ENCODE measurements around the gene CLIC6. TPM values are rescaled to one million over a fixed set of nuclear protein-coding genes. Genes with fewer than 3 reads are reported as not detected.
A peak's percentile ranks its signal among the peaks of the same experiment; 100 is the strongest.

Gene CLIC6
- polyA plus RNA-seq, 2 of the 4 experiments (the other 2 are of a cell fraction): 0.01 to 0.08 TPM

DNA sequence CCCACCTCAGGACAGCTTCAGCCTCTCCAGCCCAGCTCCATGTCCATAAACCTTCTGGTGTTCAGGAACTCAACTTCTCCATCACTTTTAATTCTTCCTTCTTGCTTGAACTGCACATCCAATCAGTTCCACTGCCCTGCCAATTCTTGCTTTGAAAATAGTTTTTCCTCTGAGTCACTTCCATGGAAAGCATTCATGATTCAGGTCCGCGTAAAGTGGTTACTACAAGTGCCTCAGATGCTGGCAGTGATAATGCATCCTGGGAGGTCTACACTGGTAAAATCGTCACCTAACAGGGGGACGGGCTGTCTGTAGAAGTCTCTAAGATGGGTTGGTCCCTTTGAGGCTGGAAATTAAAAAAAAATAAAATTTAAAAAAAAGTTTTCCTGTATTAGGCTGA is 27.9 kb upstream of the CLIC6 start:
- 69% methylated on average over 4 of the region's 4 CpGs for WGBS (ENCODE audit: missing lambda C conversion rate)
- H3K4me3 ChIP-seq: no peak overlapping the region
- DNase-seq (ENCODE audit: low read depth in 1 of 2, low spot score in 1 of 2) (peak in 1 of 2 experiments; percentile 1), FAIRE-seq (no peak), ATAC-seq (no peak)
- H3K9me3 ChIP-seq: no peaks in the 10 kb centered on the region
- ChIA-PET POLR2A (no interaction called here), CTCF (interaction anchor here (0.8 to 2.4 kb wide), 3 partner anchors 10 to 38 kb away, joined by 3 to 9 read pairs (median 3); no protein-coding TSS in a partner anchor)
- TF ChIP-seq JUN (IDR thresholded peaks at IDR 0.05): no peak
- TF ChIP-seq TP53 (CRISPR knock-in tag; IDR thresholded peaks at IDR 0.05): no peak
- H3K4me2 ChIP-seq: no peak overlapping the region
- no peak overlapping the region for H3K27ac ChIP-seq
- no peaks in the 10 kb centered on the region for H3K4me1 ChIP-seq

- 40% methylated on average over 7 of the region's 7 CpGs for WGBS (ENCODE audit: missing lambda C conversion rate)
- FAIRE-seq (no peak), ATAC-seq (no peak), DNase-seq (ENCODE audit: low read depth in 1 of 2, low spot score in 1 of 2) (no peak)
- ChIA-PET POLR2A (no interaction called here), CTCF (interaction anchor here (0.6 kb wide), 2 partner anchors 321 to 1881 kb away, joined by 3 read pairs; no protein-coding TSS in a partner anchor)
- Histone ChIP-seq H3K27ac (no peak overlapping the region), H3K9me3 (no peaks in the 10 kb centered on the region), H3K4me2 (no peak overlapping the region), H3K4me3 (no peak overlapping the region), H3K4me1 (no peaks in the 10 kb centered on the region)
- TF ChIP-seq CBX8 (IDR thresholded peaks at IDR 0.05): no peak
- no peak for TF ChIP-seq FOSL2 (IDR thresholded peaks at IDR 0.05)
- TF ChIP-seq FOSL2 (CRISPR knock-in tag; IDR thresholded peaks at IDR 0.05): no peak
Observed at GRCh38 chr21:34642211-34643075, 26.4 kb upstream of the CLIC6 start.

- ChIA-PET POLR2A (no interaction called here), CTCF (interaction anchor here (0.9 to 1.0 kb wide), 2 partner anchors 13 to 1295 kb away, joined by 3 read pairs; no protein-coding TSS in a partner anchor)
- H3K9me3 ChIP-seq: no peaks in the 10 kb centered on the region
- WGBS (ENCODE audit: missing lambda C conversion rate): 52% methylated on average over 3 of the region's 4 CpGs
- TF ChIP-seq KDM5A (IDR thresholded peaks at IDR 0.05) (no peak), POLR2A (IDR thresholded peaks at IDR 0.05; ENCODE audit: low read length) (no peak), ESRRA (IDR thresholded peaks at IDR 0.05; ENCODE audit: borderline replicate concordance, low read length) (no peak), FOSL2 (IDR thresholded peaks at IDR 0.05) (no peak), FOSL2 (CRISPR knock-in tag; IDR thresholded peaks at IDR 0.05) (no peak), ATOH8 (CRISPR knock-in tag; IDR thresholded peaks at IDR 0.05; ENCODE audit: low read depth) (no peak), FOXS1 (CRISPR knock-in tag; IDR thresholded peaks at IDR 0.05) (no peak), RFX5 (IDR thresholded peaks at IDR 0.05) (no peak), PHF8 (IDR thresholded peaks at IDR 0.05; ENCODE audit: borderline replicate concordance, low read depth) (no peak), ZNF302 (CRISPR knock-in tag; IDR thresholded peaks at IDR 0.05) (no peak), FOSB (CRISPR knock-in tag; IDR thresholded peaks at IDR 0.05) (no peak), USF2 (IDR thresholded peaks at IDR 0.05) (no peak)
- TF ChIP-seq, protein P1, sequence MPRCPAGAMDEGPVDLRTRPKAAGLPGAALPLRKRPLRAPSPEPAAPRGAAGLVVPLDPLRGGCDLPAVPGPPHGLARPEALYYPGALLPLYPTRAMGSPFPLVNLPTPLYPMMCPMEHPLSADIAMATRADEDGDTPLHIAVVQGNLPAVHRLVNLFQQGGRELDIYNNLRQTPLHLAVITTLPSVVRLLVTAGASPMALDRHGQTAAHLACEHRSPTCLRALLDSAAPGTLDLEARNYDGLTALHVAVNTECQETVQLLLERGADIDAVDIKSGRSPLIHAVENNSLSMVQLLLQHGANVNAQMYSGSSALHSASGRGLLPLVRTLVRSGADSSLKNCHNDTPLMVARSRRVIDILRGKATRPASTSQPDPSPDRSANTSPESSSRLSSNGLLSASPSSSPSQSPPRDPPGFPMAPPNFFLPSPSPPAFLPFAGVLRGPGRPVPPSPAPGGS (IDR thresholded peaks at IDR 0.05): no peak
- ATAC-seq (no peak), FAIRE-seq (no peak), DNase-seq (ENCODE audit: low read depth in 1 of 2, low spot score in 1 of 2) (no peak)
- no peak overlapping the region for H3K4me3 ChIP-seq
- no peaks in the 10 kb centered on the region for H3K4me1 ChIP-seq
- no peak overlapping the region for H3K4me2 ChIP-seq
- no peak overlapping the region for H3K27ac ChIP-seq
Observed at GRCh38 chr21:34644825-34645224, 24.0 kb upstream of the CLIC6 start.

DNA sequence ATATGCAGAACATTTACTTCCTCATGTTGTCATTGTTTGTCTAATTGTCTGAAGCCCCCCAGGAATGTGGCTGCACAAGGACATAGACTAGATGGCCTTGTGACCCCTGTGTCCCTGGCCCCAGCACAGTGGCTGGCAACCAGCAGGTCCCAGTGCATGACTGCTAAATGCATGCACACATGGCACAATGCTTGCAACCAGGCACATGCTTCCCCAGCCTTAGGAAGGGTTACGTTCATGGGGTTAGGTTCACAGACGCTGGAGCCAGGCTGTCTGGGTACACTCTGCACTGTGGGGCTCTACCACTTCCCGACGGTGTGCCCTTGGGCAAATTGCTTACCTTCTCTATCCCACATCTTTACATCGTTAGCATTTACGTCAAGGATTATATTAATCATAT is 21.2 kb upstream of the CLIC6 start:
- no peak for FAIRE-seq
- 27% methylated on average over 4 of the region's 6 CpGs for WGBS (ENCODE audit: missing lambda C conversion rate)
- no peak overlapping the region for H3K27ac ChIP-seq
- no peak for ATAC-seq
- H3K4me3 ChIP-seq: no peak overlapping the region
- CTCF ChIA-PET: interaction anchor here (0.6 to 3.0 kb wide), 2 partner anchors 17 to 24 kb away, joined by 3 to 13 read pairs; no protein-coding TSS in a partner anchor
- H3K4me2 ChIP-seq: no peak overlapping the region
- no peaks in the 10 kb centered on the region for H3K4me1 ChIP-seq
- DNase-seq (ENCODE audit: low read depth in 1 of 2, low spot score in 1 of 2): no peak
- POLR2A ChIA-PET: no interaction called here
- no peaks in the 10 kb centered on the region for H3K9me3 ChIP-seq
- TF ChIP-seq MYC (IDR thresholded peaks at IDR 0.05; ENCODE audit: borderline replicate concordance, low read length): no peak
- TF ChIP-seq CBX2 (IDR thresholded peaks at IDR 0.05; ENCODE audit: borderline replicate concordance, low read depth): no peak
- TF ChIP-seq CHD4 (IDR thresholded peaks at IDR 0.05; ENCODE audit: borderline replicate concordance): no peak
- TF ChIP-seq FOSL2 (IDR thresholded peaks at IDR 0.05): no peak
- TF ChIP-seq FOSL2 (CRISPR knock-in tag; IDR thresholded peaks at IDR 0.05): no peak
- TF ChIP-seq CEBPB (IDR thresholded peaks at IDR 0.05): no peak
- TF ChIP-seq USF2 (IDR thresholded peaks at IDR 0.05): no peak
- TF ChIP-seq EHF (CRISPR knock-in tag; IDR thresholded peaks at IDR 0.05): no peak
- TF ChIP-seq, protein P2, sequence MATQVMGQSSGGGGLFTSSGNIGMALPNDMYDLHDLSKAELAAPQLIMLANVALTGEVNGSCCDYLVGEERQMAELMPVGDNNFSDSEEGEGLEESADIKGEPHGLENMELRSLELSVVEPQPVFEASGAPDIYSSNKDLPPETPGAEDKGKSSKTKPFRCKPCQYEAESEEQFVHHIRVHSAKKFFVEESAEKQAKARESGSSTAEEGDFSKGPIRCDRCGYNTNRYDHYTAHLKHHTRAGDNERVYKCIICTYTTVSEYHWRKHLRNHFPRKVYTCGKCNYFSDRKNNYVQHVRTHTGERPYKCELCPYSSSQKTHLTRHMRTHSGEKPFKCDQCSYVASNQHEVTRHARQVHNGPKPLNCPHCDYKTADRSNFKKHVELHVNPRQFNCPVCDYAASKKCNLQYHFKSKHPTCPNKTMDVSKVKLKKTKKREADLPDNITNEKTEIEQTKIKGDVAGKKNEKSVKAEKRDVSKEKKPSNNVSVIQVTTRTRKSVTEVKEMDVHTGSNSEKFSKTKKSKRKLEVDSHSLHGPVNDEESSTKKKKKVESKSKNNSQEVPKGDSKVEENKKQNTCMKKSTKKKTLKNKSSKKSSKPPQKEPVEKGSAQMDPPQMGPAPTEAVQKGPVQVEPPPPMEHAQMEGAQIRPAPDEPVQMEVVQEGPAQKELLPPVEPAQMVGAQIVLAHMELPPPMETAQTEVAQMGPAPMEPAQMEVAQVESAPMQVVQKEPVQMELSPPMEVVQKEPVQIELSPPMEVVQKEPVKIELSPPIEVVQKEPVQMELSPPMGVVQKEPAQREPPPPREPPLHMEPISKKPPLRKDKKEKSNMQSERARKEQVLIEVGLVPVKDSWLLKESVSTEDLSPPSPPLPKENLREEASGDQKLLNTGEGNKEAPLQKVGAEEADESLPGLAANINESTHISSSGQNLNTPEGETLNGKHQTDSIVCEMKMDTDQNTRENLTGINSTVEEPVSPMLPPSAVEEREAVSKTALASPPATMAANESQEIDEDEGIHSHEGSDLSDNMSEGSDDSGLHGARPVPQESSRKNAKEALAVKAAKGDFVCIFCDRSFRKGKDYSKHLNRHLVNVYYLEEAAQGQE (IDR thresholded peaks at IDR 0.05): no peak
